Neural crest cell (in vitro differentiated cells): ENCODE data around the gene CATSPERZ. TPM values are rescaled to one million over a fixed set of nuclear protein-coding genes. Genes with fewer than 3 reads are reported as not detected.
A peak's percentile ranks its signal among the peaks of the same experiment; 100 is the strongest.

Experiments
- DNase-seq: peaks from one replicate; pipeline ENCODE4 v3.0.0; 2021; ENCODE audit warnings: low read depth, mixed read lengths, low spot score
- H3K27ac Mint-ChIP-seq: one replicate; pipeline ENCODE4 v1.8.0; 2021; ENCODE audit warnings: mild to moderate bottlenecking, mixed read lengths; ENCODE audit not compliant: unreplicated experiment
- H3K27me3 Mint-ChIP-seq: 2 replicates; pipeline ENCODE4 v1.8.0; 2021; ENCODE audit warnings: low read depth, mild to moderate bottlenecking, mixed read lengths
- H3K36me3 Mint-ChIP-seq: 2 replicates; pipeline ENCODE4 v1.8.0; 2021; ENCODE audit warnings: low read depth, mild to moderate bottlenecking, mixed read lengths
- H3K4me1 Mint-ChIP-seq: 2 replicates; pipeline ENCODE4 v1.8.0; 2021; ENCODE audit warnings: mixed read lengths
- H3K4me3 Mint-ChIP-seq: one replicate; pipeline ENCODE4 v1.8.0; 2021; ENCODE audit warnings: mild to moderate bottlenecking, mixed read lengths
- H3K9me3 Mint-ChIP-seq: 2 replicates; pipeline ENCODE4 v1.8.0; 2021; ENCODE audit warnings: mixed read lengths
- total RNA-seq: library from RNA; stranded (reverse); gene quantifications from 2 replicates; pipeline ENCODE4 v1.2.1, GENCODE V29; 2021
- TF ChIP-seq, protein P1 (sequence below): fragments of 200-600 bp; sonication (generic); conservative IDR thresholded peaks from 2 replicates; pipeline ENCODE4 v1.5.0; 2021; ENCODE audit warnings: antibody characterized with exemption, mild to moderate bottlenecking

CATSPERZ gene
- total RNA-seq, 1 donor from 2014 or later: not detected

DNA sequence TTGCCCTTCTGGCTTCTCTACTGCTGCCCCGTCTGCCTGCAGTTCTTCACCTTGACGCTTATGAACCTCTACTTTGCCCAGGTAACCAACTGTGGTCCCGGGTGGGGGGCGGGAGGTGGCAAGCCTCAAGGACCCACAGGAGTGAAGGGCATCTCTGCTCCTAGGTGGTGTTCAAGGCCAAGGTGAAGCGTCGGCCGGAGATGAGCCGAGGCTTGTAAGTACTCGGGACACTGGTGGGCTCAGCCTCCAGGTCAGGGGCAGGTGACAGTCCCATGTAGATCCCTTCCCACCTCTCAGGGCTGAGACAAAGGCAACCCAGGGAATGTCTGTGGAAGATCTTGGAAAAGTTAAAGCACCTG lies 13.4 kb upstream of the CATSPERZ start:
- no peak for DNase-seq
- Mint-ChIP-seq H3K36me3 (no peaks in the 10 kb centered on the region), H3K4me1 (peaks cover 16% of the 10 kb centered on the region), H3K9me3 (no peaks in the 10 kb centered on the region), H3K27me3 (peaks cover 32% of the 10 kb centered on the region), H3K27ac (no peak overlapping the region), H3K4me3 (peak overlapping the region; percentile 89)
- TF ChIP-seq, protein P1, sequence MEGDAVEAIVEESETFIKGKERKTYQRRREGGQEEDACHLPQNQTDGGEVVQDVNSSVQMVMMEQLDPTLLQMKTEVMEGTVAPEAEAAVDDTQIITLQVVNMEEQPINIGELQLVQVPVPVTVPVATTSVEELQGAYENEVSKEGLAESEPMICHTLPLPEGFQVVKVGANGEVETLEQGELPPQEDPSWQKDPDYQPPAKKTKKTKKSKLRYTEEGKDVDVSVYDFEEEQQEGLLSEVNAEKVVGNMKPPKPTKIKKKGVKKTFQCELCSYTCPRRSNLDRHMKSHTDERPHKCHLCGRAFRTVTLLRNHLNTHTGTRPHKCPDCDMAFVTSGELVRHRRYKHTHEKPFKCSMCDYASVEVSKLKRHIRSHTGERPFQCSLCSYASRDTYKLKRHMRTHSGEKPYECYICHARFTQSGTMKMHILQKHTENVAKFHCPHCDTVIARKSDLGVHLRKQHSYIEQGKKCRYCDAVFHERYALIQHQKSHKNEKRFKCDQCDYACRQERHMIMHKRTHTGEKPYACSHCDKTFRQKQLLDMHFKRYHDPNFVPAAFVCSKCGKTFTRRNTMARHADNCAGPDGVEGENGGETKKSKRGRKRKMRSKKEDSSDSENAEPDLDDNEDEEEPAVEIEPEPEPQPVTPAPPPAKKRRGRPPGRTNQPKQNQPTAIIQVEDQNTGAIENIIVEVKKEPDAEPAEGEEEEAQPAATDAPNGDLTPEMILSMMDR: no peak

DNA sequence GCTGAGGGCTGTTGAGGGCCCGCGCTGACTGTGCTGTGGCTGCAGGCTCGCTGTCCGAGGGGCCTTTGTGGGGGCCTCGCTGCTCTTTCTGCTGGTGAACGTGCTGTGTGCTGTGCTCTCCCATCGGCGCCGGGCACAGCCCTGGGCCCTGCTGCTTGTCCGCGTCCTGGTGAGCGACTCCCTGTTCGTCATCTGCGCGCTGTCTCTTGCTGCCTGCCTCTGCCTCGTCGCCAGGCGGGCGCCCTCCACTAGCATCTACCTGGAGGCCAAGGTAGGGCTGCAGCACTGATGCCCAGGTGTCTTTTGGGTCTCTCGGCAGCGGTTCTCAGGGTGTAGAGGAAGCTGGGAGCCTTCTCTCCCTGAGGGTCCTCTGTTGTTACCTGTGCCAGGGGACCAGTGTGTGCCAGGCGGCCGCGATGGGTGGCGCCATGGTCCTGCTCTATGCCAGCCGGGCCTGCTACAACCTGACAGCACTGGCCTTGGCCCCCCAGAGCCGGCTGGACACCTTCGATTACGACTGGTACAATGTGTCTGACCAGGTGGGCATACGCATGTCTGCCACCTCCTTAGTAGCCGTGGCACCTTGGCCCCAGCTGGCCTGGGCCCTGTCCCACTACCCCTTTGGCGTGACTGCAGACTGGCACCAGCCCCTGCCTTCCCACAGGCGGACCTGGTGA lies 12.3 kb upstream of the CATSPERZ start:
- peak overlapping the region; percentile 89 for H3K4me3 Mint-ChIP-seq
- peaks cover 39% of the 10 kb centered on the region for H3K27me3 Mint-ChIP-seq
- H3K9me3 Mint-ChIP-seq: no peaks in the 10 kb centered on the region
- H3K36me3 Mint-ChIP-seq: no peaks in the 10 kb centered on the region
- DNase-seq: no peak
- no peak overlapping the region for H3K27ac Mint-ChIP-seq
- peaks cover 16% of the 10 kb centered on the region for H3K4me1 Mint-ChIP-seq
- TF ChIP-seq, protein P1: no peak

DNA sequence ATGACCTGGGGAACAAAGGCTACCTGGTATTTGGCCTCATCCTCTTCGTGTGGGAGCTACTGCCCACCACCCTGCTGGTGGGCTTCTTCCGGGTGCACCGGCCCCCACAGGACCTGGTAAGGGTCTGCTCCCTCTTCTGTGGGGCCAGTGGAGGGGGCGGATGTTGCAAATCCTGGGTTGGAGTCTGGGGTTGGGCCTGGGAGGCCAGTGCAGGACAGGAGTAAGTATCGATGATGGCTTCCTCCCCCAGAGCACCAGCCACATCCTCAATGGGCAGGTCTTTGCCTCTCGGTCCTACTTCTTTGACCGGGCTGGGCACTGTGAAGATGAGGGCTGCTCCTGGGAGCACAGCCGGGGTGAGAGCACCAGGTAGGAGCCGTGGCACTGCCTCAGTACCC lies 11.8 kb upstream of the CATSPERZ start:
- H3K36me3 Mint-ChIP-seq: no peaks in the 10 kb centered on the region
- H3K9me3 Mint-ChIP-seq: no peaks in the 10 kb centered on the region
- peak overlapping the region; percentile 23 for H3K4me3 Mint-ChIP-seq
- TF ChIP-seq, protein P1: no peak
- no peak for DNase-seq
- H3K4me1 Mint-ChIP-seq: peaks cover 16% of the 10 kb centered on the region
- no peak overlapping the region for H3K27ac Mint-ChIP-seq
- peaks cover 44% of the 10 kb centered on the region for H3K27me3 Mint-ChIP-seq

DNA sequence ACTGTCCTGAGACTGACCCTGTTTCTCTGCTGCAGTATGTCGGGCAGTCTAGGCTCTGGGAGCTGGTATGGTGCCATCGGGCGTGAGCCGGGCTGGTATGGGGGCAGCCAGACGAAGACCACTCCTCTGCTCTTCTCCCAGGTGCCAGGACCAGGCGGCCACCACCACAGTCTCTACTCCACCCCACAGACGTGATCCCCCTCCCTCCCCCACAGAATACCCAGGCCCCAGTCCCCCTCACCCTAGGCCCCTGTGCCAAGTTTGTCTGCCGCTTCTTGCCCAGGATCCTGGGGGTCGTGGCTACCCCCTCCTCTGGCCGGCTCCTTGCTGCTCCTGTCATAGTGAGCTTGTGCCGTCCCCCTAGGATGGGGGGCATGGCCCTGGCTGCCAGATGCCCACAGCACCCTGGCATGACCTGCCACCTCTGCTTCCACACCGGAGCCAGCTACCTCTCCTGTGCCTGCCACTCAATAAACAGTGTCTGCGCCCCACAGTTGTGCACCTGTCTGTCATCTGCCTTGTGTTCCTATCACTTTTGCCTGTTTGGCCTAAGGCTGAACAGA lies 11.1 kb upstream of the CATSPERZ start:
- Mint-ChIP-seq H3K4me3 (peak overlapping the region; percentile 77), H3K27ac (no peak overlapping the region), H3K9me3 (no peaks in the 10 kb centered on the region), H3K4me1 (peaks cover 16% of the 10 kb centered on the region), H3K36me3 (no peaks in the 10 kb centered on the region), H3K27me3 (peaks cover 51% of the 10 kb centered on the region)
- TF ChIP-seq, protein P1: no peak
- DNase-seq: no peak

DNA sequence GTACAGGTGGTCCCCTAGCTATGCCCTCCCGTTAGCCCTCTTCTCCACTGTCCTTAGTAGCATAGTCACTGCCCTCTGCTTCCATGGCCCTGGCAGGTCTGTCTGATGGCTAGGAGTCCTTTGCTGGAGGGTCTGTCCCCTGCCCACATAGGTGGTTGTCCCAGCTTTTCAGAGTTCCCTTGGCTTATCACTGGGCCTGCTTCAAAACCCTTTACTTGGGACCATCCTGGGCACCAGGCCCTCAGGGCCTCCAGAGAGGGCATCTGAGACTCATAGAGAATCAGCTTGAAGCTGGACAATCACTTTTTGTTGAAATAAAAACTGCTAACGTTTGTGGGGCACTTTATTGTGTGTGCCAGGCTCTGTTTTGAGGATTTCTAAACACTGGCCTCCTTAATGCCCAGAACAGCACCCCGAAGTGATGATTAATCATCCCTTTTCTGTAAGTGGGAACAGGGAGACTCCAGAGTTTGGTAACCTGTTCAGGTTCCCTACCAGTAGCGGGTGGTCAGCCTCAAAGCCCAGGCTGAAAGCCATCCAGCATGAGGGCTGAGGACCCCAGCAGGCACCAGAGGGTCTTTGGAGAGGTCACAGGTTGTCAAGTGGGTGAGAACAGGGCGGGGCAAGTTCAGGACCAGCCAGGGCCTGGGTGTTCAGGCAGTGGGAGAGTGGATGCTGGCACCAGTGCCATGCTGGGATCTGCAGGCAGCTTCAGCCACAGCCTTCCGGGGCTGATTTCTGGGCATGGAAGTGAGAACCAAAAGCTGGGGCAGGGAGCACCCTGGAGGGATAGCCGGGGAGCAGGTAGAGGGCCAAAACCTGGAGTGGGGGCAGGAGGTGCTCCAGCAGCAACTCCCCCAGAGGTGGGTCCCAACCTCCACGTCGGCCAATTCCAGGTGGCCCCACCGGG lies 9.6 kb upstream of the CATSPERZ start:
- peaks cover 67% of the 10 kb centered on the region for H3K27me3 Mint-ChIP-seq
- no peaks in the 10 kb centered on the region for H3K36me3 Mint-ChIP-seq
- H3K4me3 Mint-ChIP-seq: peak overlapping the region; percentile 66
- peaks cover 25% of the 10 kb centered on the region for H3K4me1 Mint-ChIP-seq
- no peak overlapping the region for H3K27ac Mint-ChIP-seq
- H3K9me3 Mint-ChIP-seq: no peaks in the 10 kb centered on the region
- TF ChIP-seq, protein P1: no peak
- no peak for DNase-seq
